HCT116 (cell line): ENCODE results near the gene IL17C. TPM values are rescaled to one million over a fixed set of nuclear protein-coding genes. Genes with fewer than 3 reads are reported as not detected.

Source experiments
- ATAC-seq: fragments of 200-7000 bp; cut with Tn5 transposase; 2 replicates; pipeline ENCODE4 v1.9.1; 2020; ENCODE audit warnings: mild to moderate bottlenecking, moderate library complexity
- BruUV-seq: library from RNA; stranded (reverse); fragments of 400-500 nt; replicated peaks from 2 replicates; lab custom pipeline; 2021; lab: Mats Ljungman, UMichigan
- CTCF ChIA-PET: fragments of 300-600 bp; sonication (Branson Sonifier 250); formaldehyde crosslinking; loops from one replicate; lab custom pipeline; 2021; ENCODE audit warnings: antibody characterized with exemption; lab: Charles Lee
- POLR2A ChIA-PET: fragments of 300-600, 350-600 bp; sonication (Branson Sonifier 250); formaldehyde crosslinking; loops from one replicate; lab custom pipeline; 2021; ENCODE audit warnings: antibody characterized with exemption; lab: Charles Lee
- RAD21 ChIA-PET, 2 experiments: fragments of 300-600 bp; sonication (Branson Sonifier 250); formaldehyde crosslinking; loops; one replicate each; lab custom pipeline; 2023; ENCODE audit warnings: low total read pairs in 2 of 2; ENCODE audit not compliant: uncharacterized antibody in 2 of 2, unreplicated experiment in 2 of 2, low non-redundant PET in 1 of 2; lab: Charles Lee
- DNase-seq: peaks from one replicate; pipeline ENCODE4 v3.0.0-alpha.2; 2010; ENCODE audit warnings: low read depth, low spot score
- H2AFZ ChIP-seq: fragments of 200-600 bp; shearing (Covaris generic), sonication (generic); 2 replicates; pipeline ENCODE4 v1.6.1; 2017; ENCODE audit warnings: low read depth, mixed run types, mixed read lengths, antibody characterized with exemption, low read length; ENCODE audit not compliant: poor library complexity, severe bottlenecking
- H3K27ac ChIP-seq: 2 replicates; pipeline ENCODE4 v1.5.1; 2012; ENCODE audit warnings: low read depth, low read length
- H3K27me3 ChIP-seq: fragments of 200-600 bp; sonication (generic); 2 replicates; pipeline ENCODE4 v1.6.1; 2016; ENCODE audit warnings: mixed run types, low read length, mixed read lengths; ENCODE audit not compliant: insufficient read depth
- H3K36me3 ChIP-seq, 2 experiments: fragments of 200-500 bp in 1 of 2; fragments of 200-600 bp in 1 of 2; sonication (Bioruptor generic) in 1 of 2; sonication (generic) in 1 of 2; 2 replicates each; pipeline versions ENCODE4 v1.5.1 to v1.6.1; 2014 to 2016; ENCODE audit warnings: low read length in 2 of 2, inconsistent platforms in 1 of 2, mixed read lengths in 1 of 2, mixed run types in 1 of 2; ENCODE audit not compliant: insufficient read depth in 2 of 2, control insufficient read depth in 1 of 2
- H3K4me1 ChIP-seq, 2 experiments: fragments of 200-600 bp in 1 of 2; sonication (generic) in 1 of 2; 2 replicates each; pipeline versions ENCODE4 v1.5.1 to v1.6.1; 2012 to 2017; ENCODE audit warnings: low read length in 2 of 2, inconsistent platforms in 1 of 2, mild to moderate bottlenecking in 1 of 2, mixed read lengths in 1 of 2, mixed run types in 1 of 2, moderate library complexity in 1 of 2; ENCODE audit not compliant: insufficient read depth in 2 of 2, control insufficient read depth in 1 of 2
- H3K4me2 ChIP-seq: fragments of 200-600 bp; sonication (generic); 2 replicates; pipeline ENCODE4 v1.6.1; 2017; ENCODE audit warnings: mixed run types, low read length, mixed read lengths
- H3K4me3 ChIP-seq, 2 experiments: fragments of 200-600 bp in 1 of 2; sonication (generic) in 1 of 2; replicated peaks in 1 of 2; 2 replicates each; pipeline ENCODE4 v1.5.1; 2011 to 2016; ENCODE audit warnings: low read length in 2 of 2, control low read depth in 1 of 2, low read depth in 1 of 2, mild to moderate bottlenecking in 1 of 2, mixed read lengths in 1 of 2, mixed run types in 1 of 2
- H3K79me2 ChIP-seq: fragments of 200-600 bp; sonication (generic); 2 replicates; pipeline ENCODE4 v1.6.1; 2017; ENCODE audit warnings: mild to moderate bottlenecking, mixed run types, low read length, moderate library complexity, mixed read lengths; ENCODE audit not compliant: insufficient read depth
- H3K9ac ChIP-seq: fragments of 200-600 bp; sonication (generic); 2 replicates; pipeline ENCODE4 v1.6.1; 2016; ENCODE audit warnings: low read length, mixed read lengths
- H3K9me2 ChIP-seq: fragments of 200-600 bp; sonication (generic), shearing (Covaris generic); 2 replicates; pipeline ENCODE4 v1.6.1; 2017; ENCODE audit warnings: mixed run types, mild to moderate bottlenecking, moderate library complexity; ENCODE audit not compliant: insufficient read depth
- H3K9me3 ChIP-seq, 2 experiments: fragments of 200-500 bp in 1 of 2; fragments of 200-600 bp in 1 of 2; sonication (Bioruptor generic) in 1 of 2; sonication (generic) in 1 of 2; 2 replicates each; pipeline ENCODE4 v1.6.1; 2014 to 2017; ENCODE audit warnings: low read length in 2 of 2, mixed read lengths in 2 of 2, inconsistent platforms in 1 of 2, low read depth in 1 of 2, mild to moderate bottlenecking in 1 of 2, mixed run types in 1 of 2, moderate library complexity in 1 of 2; ENCODE audit not compliant: control insufficient read depth in 1 of 2, insufficient read depth in 1 of 2
- H4K20me1 ChIP-seq: fragments of 200-600 bp; sonication (generic), shearing (Covaris generic); 2 replicates; pipeline ENCODE4 v1.6.1; 2017; ENCODE audit warnings: mixed run types, mild to moderate bottlenecking, moderate library complexity; ENCODE audit not compliant: insufficient read depth
- CBX3 ChIP-seq: IDR thresholded peaks from 2 replicates; pipeline ENCODE4 v1.6.1; 2012; ENCODE audit warnings: low read depth
- CTCF ChIP-seq, 3 experiments: fragments of 200-600 bp in 1 of 3; sonication (generic) in 1 of 3; IDR thresholded peaks in 2 of 3; conservative IDR thresholded peaks in 1 of 3; 2 replicates each; pipeline ENCODE4 v1.5.1; 2012 to 2017; ENCODE audit warnings: low read depth in 2 of 3, low read length in 2 of 3, antibody characterized with exemption in 1 of 3, borderline replicate concordance in 1 of 3, control low read depth in 1 of 3, mild to moderate bottlenecking in 1 of 3, mixed read lengths in 1 of 3, mixed run types in 1 of 3, moderate library complexity in 1 of 3; ENCODE audit not compliant: insufficient read depth in 1 of 3
- EGR1 ChIP-seq: IDR thresholded peaks from 2 replicates; pipeline ENCODE4 v1.6.1; 2012; ENCODE audit warnings: low read depth
- ELF1 ChIP-seq: IDR thresholded peaks from 2 replicates; pipeline ENCODE4 v1.6.1; 2012; ENCODE audit warnings: low read depth, borderline replicate concordance
- FOSL1 ChIP-seq: IDR thresholded peaks from 2 replicates; pipeline ENCODE4 v1.6.1; 2012; ENCODE audit warnings: low read depth
- JUND ChIP-seq: IDR thresholded peaks from 2 replicates; pipeline ENCODE4 v1.6.1; 2012
- POLR2AphosphoS5 ChIP-seq: IDR thresholded peaks from 2 replicates; pipeline ENCODE4 v1.6.1; 2011; ENCODE audit warnings: mild to moderate bottlenecking, low read depth, low read length, moderate library complexity
- SIN3A ChIP-seq: IDR thresholded peaks from 2 replicates; pipeline ENCODE4 v1.6.1; 2012; ENCODE audit warnings: low read depth
- SP1 ChIP-seq: IDR thresholded peaks from 2 replicates; pipeline ENCODE4 v1.6.1; 2012; ENCODE audit warnings: low read depth
- YY1 ChIP-seq: IDR thresholded peaks from 2 replicates; pipeline ENCODE4 v1.6.1; 2011; ENCODE audit warnings: low read length, low read depth, moderate library complexity, mild to moderate bottlenecking; ENCODE audit not compliant: insufficient replicate concordance; ENCODE audit errors: extremely low read depth
- ZBTB33 ChIP-seq: IDR thresholded peaks from 2 replicates; pipeline ENCODE4 v1.6.1; 2011; ENCODE audit warnings: mild to moderate bottlenecking, low read length, moderate library complexity; ENCODE audit not compliant: insufficient replicate concordance; ENCODE audit errors: extremely low read depth
- intact Hi-C: fragments of 100-400 bp; cut with micrococcal nuclease; formaldehyde crosslinking; loops from 2 replicates; pipeline ENCODE4 v1.10.0; 2022
- total RNA-seq: library from RNA; stranded (reverse); gene quantifications from one replicate; pipeline ENCODE4 v1.2.1, GENCODE V29; 2021; ENCODE audit not compliant: unreplicated experiment

Gene IL17C
- total RNA-seq, 1 experiment from 2014 or later, result not detected

GRCh38 chr16:88602091-88602490, 36.3 kb upstream of the IL17C start:
- Histone ChIP-seq H3K9me2 (no peaks in the 10 kb centered on the region), H2AFZ (no peak overlapping the region), H3K4me2 (no peak overlapping the region), H3K27ac (no peak overlapping the region), H3K79me2 (peaks cover 40% of the 10 kb centered on the region), H3K9me3 (no peaks in the 10 kb centered on the region), H3K27me3 (no peaks in the 10 kb centered on the region), H3K4me3 (no peak overlapping the region), H4K20me1 (no peaks in the 10 kb centered on the region), H3K4me1 (no peaks in the 10 kb centered on the region), H3K36me3 (peaks cover 47 to 63% of the 10 kb centered on the region in 2 experiments; a peak in 3 of 4 replicates), H3K9ac (no peak overlapping the region)
- CTCF ChIA-PET, result no interaction called here
- RAD21 ChIA-PET, result no interaction called here
- TF ChIP-seq CTCF (IDR thresholded peaks at IDR 0.05 in 2 of 3, conservative IDR thresholded peaks at IDR 0.05 in 1 of 3; ENCODE audit: borderline replicate concordance in 1 of 3, insufficient read depth in 1 of 3, low read depth in 2 of 3, low read length in 2 of 3) (no peak), POLR2AphosphoS5 (no peak), SP1 (no peak), SIN3A (no peak), JUND (no peak), ELF1 (no peak), YY1 (no peak), EGR1 (no peak), FOSL1 (no peak), CBX3 (no peak), ZBTB33 (no peak)
- POLR2A ChIA-PET, result no interaction called here
- DNase-seq, result no peak
- no peak for ATAC-seq
- no TSS peak for BruUV-seq
- intact Hi-C loops, result no loop called here
